Activated effector memory CD4-positive, alpha-beta T cell treated with Interleukin-2 at 50 U/mL for 16 hours (primary cell): ENCODE data around the gene DOK4.

Source experiments
- DNase-seq: peaks from one replicate; pipeline ENCODE4 v3.0.0-alpha.2; 2020

DOK4 gene

DNA sequence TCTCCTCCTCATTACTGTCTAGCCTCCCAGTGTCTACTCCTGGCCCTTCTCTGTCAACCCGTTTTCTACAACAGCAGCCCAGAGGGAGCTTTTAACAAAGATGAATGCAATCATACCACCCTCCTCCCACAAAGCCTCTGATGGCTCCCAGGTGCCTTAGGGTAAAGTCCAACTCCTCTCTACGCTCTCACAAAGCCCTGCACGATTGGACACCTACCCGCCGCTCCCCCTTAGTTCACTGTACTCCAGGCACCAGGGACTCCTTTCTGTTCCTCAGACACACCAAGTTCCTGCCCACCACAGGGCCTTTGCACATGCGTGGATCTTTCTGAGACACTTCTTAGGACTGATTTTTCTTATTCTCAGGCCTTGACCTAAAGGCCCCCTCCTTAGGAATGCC is 32.6 kb upstream of the DOK4 start:
- no peak for DNase-seq

DNA sequence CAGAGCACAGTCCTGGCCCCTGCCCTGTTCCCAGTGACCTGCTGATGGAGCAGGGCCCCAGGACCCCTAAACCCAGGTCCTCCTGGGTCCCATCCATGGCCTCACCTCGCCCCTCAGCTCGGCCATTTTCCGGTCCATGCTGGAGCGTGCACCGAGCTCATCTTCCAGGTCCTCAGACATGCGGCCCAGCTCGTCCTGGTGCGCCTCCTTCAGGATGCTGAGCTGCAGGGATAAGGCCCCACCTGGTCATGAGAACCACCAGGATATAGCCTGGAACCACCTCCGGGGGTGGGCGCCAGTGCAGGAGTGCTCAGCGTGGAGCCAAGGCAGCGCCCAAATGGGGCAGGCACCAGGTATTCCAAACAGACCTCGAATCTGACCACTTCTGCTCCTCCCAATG is 32.2 kb upstream of the DOK4 start:
- DNase-seq: no peak

DNA sequence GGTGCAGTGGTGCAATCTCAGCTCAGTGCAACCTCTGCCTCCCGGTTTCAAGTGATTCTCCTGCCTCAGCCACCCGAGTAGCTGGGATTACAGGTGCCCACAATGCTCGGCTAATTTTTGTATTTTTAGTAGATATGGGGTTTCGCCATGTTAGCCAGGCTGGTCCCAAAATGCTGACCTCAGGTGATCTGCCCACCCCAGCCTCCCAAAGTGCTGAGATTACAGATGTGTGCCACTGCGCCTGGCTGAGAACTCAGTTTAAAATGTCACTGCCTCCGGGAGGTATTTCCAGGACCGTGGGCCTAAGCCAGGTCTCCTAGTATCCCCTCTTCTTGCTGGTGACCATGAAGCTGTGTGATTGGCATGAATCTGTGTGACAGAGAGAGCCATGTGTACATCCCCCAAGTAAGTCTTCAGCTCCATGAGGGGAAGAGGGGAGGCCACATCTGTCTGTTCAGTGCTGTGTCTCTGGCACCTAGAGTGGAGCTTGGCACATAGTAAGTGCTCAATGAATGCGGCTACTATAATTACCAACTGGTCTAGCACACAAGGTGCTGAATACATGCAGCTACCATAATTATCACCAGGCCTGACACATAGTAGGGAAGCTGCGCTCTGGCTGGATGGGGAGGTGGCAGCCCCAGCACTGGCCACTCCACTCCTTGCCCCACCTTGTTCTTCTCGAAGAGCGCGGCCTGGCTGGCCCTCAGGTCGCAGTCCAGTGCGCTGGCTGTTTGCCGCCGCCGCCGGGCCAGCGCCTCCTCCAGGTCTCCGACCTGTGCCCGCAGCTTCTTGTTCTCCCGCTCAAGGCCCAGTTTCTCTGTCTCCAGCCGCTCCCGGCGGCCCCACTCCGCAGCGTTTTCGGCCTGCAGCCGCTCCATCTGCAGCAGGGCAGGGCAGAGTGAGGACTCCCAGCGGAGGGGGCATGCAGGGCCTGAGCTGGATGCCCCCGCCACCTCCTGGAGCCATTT is 31.4 kb upstream of the DOK4 start:
- no peak for DNase-seq

DNA sequence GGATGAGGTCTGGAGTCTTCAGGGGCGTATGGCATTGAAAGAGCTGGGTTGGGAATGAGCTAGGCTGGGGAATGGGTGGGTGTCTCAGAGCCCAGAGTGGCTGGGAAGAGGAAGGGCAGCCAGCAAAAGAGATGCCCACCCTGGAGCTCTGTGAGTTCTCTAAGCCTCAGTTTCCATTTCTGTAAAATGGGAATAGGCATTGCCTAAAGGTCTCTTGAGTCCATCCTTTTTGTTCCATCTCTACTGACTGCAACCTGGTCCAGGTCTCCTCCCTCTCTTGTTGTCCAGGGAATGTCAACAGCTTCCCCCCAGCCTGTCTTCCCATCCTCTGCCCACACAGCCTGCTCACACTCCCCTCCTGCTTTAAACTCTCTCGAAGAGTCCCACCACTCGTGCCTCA is 30.5 kb upstream of the DOK4 start:
- DNase-seq: no peak

DNA sequence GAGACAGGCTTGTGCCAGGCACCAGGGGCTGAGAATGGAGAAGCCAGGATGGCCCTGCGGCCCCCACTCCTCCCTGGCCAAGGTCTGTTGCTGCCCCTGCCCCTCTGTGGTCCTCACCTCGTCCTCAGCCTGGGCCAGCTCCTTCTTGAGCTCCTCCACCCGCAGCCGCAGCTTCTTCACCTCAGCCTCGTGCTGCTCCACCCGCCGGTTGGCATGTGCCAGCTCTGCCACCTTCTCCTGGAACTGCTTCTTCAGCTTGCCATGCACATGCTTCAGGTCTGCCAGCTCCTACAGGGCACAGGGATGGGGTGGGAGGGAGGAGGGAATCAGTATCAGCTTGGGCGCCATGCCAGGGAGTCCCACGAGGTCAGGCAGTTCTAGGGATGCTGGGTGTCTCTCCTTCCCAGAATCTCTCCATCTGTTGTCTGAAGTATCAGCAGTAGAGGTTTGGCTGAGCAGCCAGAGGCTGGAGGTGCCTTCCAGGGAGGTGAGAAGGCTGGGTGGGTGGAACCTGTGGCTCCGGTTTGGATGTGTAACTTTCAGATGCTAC is 30.0 kb upstream of the DOK4 start:
- no peak for DNase-seq

DNA sequence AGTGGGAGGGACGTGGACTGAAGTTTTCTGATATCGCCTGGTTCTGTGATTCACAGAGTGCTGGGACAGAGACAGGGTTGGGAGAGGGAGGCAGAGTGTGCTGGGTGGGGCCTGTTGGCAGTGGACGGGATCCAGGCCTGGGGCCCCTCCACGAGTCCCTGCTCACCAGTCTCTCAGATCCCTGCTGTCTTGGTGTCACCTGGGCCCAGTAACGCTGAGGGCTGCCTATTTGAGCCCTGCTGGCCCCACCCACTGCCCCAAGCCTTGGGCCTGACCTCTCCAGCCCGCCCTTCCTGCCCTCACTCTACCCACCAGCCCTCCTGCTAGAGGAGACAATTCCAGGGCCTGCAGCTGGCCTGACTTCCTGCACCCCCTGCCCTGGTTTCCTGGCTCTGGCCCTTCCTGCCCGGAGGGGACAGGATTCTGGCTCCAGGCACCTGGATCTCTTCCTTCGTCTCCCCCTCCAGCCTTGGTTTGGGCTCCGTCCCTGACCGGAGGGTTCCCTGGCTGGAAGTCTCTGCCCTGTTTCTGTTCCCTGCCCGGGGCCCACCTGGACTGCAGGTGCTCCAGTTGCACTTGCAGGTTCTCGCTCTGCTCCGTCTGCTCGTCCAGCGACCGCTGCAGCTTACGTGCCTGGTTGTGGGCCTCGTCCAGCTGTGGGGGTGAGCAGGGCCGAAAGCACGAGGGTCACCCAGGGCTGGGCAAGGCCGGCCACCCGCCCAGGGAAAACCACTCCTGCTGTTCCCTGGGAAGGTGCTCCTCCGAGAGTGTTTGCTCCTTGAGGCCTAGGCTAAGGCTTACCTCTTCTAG is 28.7 kb upstream of the DOK4 start:
- no peak for DNase-seq

DNA sequence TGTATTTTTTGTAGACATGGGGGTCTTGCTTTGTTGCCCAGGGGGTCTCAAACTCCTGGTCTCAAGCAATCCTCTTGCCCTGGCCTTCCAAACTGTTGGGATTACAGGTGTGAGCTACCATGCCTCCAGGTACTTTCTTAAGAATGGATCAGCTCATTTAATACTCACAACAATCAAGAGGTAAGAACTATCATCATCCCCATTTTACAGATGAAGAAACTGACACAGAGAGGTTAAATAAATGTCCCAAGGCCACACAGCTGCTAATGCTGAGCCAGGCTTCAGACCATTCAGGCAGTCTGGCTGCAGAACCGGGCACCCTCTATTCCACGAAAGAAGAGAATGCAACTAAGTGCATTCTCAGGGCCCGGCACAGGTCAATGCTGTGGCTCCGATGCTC is 28.1 kb upstream of the DOK4 start:
- DNase-seq: no peak

DNA sequence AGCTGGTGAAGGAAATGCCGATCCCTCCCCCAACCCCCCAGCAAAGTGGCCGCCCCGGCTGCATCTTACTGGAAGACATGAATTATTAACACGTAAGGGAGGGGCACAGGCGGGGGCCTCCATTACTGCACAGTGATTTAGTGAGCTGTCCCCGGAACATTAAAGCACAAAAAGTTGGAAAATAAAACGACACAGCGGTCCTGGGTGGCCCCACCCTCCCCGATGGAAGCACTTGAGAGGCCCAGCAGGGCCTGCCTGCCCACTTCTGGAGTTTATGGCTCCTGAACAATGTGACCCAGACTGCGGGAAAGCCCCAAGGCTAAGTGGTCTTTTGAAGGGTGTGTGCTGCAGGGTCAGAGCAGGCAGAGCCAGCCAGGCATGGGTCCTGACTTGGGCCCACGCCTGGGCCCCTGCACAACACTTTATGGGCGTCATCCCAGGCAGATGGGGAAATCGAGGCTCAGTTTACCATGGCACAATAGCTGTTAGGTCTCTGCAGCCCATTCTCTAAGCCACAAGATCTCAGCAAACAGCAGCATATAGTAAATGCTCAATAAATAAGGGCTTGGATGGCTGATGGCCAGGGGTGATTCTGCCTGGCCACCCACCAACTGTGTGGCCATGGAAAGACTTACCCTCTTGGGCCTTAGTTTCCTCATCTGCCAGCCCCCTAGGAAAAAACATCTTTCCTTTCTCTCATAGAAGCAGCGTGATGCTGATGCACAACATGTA is 27.2 kb upstream of the DOK4 start:
- no peak for DNase-seq

DNA sequence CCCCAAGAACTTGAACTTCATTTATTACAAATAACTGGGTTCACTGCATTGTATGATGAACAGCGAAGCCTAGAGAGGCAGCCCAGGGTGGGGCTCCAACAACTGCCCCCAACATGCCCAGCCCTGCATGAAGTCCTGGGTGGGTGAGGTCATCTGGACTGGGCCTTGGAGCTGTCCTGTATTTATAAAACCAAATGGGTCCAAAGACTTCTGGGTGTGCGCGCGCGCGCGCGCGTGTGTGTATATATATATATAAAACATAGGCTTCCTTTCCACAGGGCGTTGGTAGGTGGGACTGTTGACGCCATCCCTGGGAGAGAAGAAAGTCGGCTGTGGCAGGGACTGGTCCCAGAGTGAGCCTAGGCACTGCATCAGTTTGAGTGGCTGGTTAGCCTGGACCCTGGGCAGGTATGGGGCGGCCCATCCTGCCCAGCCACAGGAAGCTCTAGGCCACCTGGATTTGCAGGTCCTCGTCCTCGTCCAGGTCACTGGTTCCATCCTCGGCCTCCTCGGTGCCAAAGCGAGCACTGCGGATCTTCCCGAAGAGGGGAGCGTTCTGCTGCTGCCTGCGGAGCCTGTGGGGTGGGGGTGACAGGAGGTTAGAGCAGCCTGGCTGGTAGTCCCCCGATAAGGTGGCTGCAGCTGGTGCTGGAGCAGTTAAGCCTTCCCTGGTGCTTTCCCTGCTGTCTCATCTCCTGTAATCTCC is 26.2 kb upstream of the DOK4 start:
- DNase-seq: no peak

DNA sequence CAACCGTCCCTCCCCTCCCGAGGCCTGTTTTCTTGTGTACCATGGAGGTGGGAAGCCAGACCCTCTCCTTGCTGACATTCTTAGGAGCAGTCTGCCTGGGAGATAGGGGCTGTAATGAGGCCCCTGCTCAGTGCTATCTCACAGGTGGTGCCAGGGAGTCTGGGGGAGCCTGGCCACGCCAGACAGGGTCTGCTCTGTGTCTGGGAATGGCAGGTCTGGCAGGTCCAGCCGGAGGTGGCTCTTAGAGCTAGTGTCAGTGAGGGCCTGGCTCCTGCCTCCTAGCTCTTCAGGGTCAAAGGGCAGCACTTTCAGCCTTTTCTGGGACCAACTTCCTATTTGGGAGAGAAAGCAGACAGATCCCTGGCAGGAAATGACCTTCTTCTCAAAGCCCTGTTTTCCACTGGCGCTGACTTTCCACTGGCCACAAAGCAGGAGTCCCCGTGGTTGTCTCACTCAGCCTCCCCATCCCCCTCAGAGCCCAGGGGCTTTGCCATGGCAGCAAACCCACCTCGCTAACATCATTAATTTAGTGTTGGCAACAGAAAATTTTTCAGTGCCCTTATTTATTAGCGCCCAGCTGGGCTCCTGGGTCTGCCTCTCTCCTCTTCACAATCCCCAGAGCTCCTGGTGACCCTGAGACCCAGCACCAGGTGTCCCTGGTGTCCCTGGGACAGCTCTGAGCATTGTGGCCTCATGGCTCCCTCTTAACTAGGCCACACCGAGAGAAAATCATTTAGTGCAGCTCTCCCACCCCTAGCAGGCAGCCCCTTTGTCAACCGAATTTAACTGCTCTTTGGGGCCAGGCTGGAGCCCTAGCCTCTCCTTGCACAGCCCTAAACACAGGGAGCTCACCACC is 24.0 kb upstream of the DOK4 start:
- no peak for DNase-seq

DNA sequence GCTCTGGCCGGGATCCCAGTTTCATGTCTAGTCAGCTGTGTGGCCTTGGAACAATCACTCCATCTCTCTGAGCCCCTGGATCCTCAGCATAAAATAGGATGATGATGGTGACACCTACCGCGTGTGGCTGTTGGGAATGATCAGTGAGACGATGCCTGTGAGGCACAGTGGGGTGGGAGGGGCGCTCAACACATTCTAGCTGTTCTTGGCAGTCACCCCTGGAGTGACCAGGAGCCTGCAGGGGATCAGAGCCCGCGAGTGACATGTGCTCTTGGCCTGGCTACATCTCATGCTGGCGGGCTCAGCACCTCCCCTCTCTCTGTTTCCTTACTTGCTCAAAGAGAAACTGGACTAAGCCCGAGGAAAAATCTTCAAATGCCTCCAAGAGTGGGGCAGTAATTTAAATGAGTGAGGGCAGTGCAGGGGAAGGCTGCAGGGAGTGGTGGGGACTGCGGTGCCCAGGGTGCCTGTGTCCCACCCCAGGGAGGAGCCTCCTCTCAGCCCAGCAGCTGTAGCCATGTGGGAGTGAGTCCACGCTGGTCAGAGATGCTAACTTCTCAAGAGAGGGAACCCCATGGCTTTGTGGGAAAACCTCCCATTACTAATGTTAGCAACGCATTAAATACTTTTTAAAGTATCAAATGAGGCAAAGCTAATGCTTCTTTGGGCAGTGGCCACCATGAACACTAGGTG is 23.1 kb upstream of the DOK4 start:
- no peak for DNase-seq

DNA sequence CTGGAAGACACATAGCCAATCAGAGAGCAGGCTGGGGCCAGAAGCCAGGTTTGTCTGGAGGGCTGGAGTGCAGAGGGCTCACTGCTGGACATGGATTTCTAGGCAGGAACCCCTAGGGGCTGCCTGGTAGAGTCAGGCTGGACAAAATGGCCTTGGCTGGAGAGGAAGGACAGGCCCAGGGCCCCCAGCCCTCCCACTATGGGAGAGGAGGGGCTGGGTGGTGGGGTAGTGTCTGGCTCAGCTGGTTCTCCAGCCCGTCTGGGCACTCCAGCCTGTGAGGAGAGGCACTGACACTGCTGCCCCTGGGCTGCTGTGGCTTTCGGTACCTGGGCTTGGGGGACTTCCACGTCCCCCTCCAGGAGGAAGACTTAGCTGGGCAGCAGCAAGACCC is 21.7 kb upstream of the DOK4 start:
- DNase-seq: no peak

DNA sequence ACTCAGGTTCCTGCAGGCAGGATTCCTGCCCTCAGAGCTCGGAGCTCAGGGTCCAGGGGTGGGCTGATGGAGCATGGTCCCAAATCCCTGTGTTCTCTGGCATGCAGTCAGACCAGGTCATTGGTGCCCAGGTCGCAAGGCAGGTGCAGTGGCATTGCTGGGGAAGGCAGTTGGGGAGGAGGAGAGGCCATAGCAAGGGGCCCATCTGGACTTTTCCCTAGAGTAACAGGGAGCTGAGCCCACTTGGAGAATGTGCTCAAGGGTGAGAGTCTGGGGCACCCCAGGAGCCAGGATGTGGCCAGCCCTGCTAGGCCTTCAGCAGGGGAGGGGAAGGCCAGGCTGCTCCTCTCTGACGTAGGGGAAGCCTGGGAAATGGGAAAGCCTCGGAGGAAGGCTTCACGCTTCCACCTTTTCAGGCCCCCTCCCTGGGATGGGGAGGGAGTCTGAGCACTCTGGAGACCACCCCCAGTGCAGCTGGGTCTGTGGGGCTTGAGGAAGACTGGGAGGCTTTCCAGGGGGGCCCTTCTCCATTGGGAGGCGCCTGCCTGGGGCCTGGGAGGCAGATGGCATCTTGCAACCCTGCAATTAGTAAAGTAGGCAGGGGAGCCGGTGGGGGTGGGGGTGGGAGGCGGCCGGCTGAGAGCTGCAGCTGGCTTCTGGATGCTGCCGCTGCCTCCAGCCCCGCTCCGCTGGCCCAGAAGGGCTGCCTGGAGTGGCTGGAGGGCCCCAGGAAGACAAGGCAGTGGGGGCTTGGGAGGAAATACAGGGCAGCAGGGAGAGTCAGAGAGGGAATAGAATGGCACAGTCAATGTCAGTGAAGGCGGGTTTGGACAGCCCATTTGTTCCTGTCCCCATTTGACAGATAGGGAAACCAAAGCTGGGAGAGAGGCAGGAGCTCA is 21.1 kb upstream of the DOK4 start:
- DNase-seq: no peak

DNA sequence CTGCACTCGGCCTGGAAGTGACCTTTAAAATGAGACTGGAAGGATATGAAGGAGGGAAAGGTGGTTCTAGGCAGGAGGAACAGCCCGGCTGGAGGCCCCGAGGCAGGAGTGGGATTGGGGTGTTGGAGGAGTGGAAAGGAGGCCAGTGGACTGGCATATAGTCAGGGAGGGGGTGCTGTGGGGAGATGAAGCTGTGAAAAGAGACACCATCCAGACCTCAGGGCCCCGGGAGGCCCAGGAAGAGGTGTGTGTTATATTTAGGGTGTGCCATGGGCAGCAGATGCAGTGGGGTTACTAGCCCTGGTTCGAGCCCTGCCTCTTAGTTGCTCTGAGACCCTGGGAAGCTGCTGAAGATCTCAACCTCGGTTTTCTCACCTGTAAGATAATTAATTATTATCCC is 18.9 kb upstream of the DOK4 start:
- DNase-seq: no peak

DNA sequence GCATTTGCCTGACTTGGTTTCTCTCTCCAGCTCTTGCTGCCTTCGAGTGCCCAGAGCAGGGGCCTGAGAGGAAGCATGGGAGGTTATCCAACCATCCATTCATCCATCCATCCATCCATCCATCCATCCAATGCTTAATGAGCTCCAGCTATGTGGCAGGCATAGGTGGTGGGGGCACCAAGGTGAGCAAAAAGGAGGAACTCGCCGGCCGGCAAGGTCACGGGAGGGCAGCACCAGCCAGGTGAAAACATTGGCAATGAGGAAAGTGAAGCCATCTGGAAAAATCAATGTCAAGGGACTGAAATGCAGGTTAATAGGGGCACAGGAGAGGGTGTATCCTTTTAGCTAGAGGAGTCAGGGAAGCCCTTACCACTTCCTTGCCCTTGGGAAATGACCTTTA is 18.2 kb upstream of the DOK4 start:
- DNase-seq: no peak

DNA sequence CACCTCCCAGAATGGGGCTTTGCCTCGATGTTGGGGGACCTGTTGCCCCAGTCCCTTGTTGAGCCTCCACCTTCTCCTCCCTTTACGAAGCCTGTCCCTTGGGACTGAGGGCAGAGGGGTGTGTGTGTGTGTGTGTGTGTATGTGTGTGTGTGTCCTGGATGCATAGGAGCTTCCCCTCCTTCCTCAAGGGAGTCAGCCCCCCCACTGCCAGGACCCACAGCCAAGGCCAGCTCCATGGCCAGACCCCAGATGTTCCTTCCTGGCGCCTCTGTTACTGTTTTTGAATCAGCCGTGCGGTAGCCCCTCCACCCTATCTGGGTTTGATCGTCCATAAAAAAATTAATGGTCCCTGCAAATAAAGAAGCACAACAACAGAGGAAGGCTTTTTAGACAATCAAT is 17.7 kb upstream of the DOK4 start:
- no peak for DNase-seq

DNA sequence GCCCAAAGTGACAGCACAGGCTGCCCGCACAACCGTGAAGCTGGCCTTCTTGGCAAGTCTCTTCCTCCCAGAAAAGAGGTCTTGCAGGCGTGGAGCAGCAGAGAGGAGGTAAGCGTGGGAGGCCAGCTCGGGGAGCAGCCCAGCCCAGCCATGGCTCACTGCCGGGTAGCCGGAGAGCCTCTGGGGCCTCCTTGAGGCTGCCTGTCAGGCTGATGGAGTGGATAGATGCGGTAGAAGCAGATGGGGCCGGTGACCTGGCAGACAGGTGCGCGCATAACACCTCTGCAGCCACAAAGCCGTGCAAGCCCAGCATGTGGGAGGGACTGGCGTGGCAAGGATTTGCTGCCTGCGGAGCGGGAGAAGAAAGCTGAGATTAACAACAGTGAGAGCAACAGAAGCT is 17.1 kb upstream of the DOK4 start:
- DNase-seq: no peak

DNA sequence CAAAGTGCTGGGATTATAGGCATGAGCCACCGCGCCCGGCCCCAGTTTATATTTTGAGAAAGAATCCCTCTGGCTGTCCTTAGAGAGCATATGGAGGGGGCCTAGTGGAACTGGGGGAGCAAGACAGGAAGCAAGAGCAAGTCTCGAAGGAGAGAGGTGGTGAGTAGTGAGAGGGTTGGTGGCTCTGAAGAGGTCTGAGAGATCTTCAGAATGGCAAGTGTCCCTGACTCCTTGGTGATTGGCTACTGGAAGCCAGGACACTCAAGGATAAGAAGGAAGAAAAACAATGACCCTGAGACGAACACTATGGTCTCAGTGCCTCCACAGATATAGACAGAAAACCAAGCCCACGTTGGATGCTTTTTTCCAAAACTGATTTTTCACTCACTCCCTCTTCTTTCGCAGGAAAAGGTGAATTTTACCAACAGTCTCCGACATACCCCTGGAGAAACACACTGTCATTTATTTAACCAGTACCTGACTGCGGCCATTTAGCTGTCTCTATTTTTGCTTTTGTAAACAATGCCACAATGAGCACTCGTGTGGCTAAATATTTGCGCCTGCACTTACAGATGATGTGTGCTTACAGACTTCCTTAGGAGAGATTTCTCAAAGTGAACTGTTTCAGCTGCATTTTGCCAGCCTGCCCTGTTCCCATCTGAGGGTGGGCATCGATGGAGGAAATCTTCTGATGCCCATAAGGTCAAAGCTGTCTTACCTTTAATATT is 15.9 kb upstream of the DOK4 start:
- no peak for DNase-seq

DNA sequence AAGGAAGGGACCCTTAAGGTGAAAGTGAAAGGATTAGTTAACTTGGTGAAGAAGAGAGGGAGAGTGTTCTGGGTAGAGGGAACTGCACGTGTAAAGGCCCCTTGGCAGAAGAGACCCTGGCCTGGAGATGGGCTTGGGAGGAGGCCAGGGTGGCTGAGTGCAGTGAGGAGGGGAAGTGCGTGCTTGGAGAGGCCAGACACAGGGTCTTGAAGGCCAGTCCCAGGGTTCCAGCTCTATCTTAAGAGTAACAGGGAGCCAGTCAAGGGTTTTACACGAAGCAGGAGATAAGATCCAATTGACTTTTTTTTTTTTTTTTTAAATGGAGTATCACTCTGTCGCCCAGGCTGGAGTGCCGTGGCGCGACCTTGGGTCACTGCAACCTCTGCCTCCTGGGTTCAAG is 15.2 kb upstream of the DOK4 start:
- DNase-seq: no peak
